Heart left ventricle (tissue), 13 donors: ENCODE results near the gene CCNJL.

Source experiments
- POLR2A ChIP-seq, 2 donors: fragments of 450-650 bp; IDR thresholded peaks; one replicate each; pipeline ENCODE4 v1.6.1; 2017; ENCODE audit warnings: antibody characterized with exemption in 2 of 2, mild to moderate bottlenecking in 2 of 2, moderate library complexity in 2 of 2
- TF ChIP-seq, protein P1 (sequence below), 12 donors: fragments of 200-600 bp; sonication (generic) in 4 of 12; IDR thresholded peaks; one replicate each; pipeline versions ENCODE4 v1.5.0 to v1.8.0; 2018 to 2022; ENCODE audit warnings: antibody characterized with exemption in 12 of 12, mild to moderate bottlenecking in 5 of 12
- donor health status: ischemic (EF 13 %, LVEDD 7.1; RV severe dilation, severe dysfunction).
- donor health status: DM: no; HTN: yes; CAD: no.
- donor health status: DM: no; HTN: no; CAD: no.
- donor health status: ischemic (EF 25% LVEDD 6.9; RV normal size, moderate dysfunction).
- donor health status: ischemic (EF 25% LVEDD 5.7; RV mildly dilated, moderate dysfunction).
- donor health status: ischemic (EF 35%, LVEDD 5.7; RV mildly dilated, moderate dysfunction).
- donor health status: nonischemic (EF 11% LVEDD 7.7; RV severe dilation, severe dysfunction).
- donor health status: DM: yes; HTN: yes; CAD: no.
- donor health status: PGD.
- donor health status: ischemic (EF 29% LVEDD 5.4; RV normal size, mild dysfunction).
- donor health status: nonischemic (EF 23%, LVEDD 6.1; RV moderate dilation, normal function).

DNA sequence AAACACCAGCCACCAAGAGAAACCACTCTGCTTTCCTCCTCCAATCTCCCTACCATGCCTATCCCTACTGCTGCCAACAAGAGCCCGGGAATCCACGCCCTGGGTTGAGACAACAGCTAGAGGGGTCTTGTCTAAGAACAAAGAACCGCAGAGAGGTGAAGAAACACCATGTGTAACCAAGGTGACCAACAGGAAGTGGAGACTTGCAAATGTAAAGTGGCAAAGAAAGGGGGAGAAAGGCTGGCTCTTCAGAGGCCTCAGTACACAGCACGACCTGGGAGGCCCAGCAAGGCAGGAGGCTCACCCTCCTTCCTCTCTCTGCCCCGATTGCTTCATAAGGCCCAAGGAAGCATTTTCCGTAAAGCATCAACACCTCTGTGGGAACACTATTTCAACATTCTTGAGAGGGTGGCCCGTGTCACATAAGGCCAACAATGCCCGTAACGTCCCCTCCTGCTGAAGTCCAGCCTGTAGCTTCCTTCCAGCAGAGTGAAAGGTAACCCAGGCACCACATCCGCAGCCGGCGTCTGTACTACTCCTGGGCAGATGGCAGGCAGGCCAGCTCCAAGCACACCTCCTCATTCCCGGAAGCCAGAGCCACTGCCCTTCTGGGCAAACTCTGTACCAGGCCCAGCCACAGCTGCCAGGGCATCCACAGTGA, 18.3 kb downstream of the CCNJL start:
- TF ChIP-seq, protein P1, sequence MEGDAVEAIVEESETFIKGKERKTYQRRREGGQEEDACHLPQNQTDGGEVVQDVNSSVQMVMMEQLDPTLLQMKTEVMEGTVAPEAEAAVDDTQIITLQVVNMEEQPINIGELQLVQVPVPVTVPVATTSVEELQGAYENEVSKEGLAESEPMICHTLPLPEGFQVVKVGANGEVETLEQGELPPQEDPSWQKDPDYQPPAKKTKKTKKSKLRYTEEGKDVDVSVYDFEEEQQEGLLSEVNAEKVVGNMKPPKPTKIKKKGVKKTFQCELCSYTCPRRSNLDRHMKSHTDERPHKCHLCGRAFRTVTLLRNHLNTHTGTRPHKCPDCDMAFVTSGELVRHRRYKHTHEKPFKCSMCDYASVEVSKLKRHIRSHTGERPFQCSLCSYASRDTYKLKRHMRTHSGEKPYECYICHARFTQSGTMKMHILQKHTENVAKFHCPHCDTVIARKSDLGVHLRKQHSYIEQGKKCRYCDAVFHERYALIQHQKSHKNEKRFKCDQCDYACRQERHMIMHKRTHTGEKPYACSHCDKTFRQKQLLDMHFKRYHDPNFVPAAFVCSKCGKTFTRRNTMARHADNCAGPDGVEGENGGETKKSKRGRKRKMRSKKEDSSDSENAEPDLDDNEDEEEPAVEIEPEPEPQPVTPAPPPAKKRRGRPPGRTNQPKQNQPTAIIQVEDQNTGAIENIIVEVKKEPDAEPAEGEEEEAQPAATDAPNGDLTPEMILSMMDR (IDR thresholded peaks at IDR 0.05): no peak
- TF ChIP-seq POLR2A (IDR thresholded peaks at IDR 0.05): no peak
